GM12891 (cell line): ENCODE results near the gene BMP6.

Experiments
- POLR2A ChIP-seq: IDR thresholded peaks from 2 replicates; pipeline ENCODE4 v1.6.1; 2011; ENCODE audit warnings: low read depth, low read length, control low read depth
- POLR2AphosphoS5 ChIP-seq: IDR thresholded peaks from 2 replicates; pipeline ENCODE4 v1.6.1; 2011; ENCODE audit warnings: low read depth, low read length, control low read depth

DNA sequence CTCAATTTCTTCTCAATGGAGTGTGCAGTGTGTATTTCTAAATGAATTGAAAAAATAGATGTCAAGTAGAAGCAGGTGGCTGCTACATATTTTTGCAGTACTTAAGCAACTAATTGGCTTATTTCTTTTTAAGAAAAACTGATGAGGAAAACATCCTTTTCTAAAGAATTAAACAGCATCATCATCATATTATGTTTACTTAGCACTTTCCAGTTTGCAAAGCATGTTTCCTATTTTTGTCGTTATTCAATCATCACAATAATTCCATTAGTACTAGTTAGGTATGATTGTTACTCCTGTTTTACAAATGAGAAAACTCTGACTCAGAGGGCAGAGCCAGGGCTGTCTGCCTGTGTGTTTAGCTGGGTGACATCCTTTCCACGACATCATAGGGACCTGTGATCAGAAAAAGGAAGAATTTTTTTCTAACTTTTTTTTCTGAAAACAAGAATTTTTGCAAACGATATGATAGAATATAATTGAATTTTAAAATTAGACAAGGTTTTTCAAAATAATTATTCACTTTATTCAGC lies 22.7 kb upstream of the BMP6 start:
- no peak for TF ChIP-seq POLR2A
- no peak for TF ChIP-seq POLR2AphosphoS5
